ENCODE measurements around the gene BAHCC1. TPM values are rescaled to one million over a fixed set of nuclear protein-coding genes. Genes with fewer than 3 reads are reported as not detected.

BAHCC1 gene
- total RNA-seq, 1 experiment from 2014 or later: 29.8 TPM

GRCh38 chr17:81385320-81386111 lies 9.7 kb upstream of the BAHCC1 start:
- Mint-ChIP-seq H3K27ac (no peak overlapping the region), H3K36me3 (no peaks in the 10 kb centered on the region), H3K4me3 (peak overlapping the region; percentile 48), H3K27me3 (ENCODE audit: low read depth) (peaks cover 74% of the 10 kb centered on the region), H3K4me1 (peaks cover 19% of the 10 kb centered on the region), H3K9me3 (no peaks in the 10 kb centered on the region)
- DNase-seq (ENCODE audit: low spot score) (no peak), ATAC-seq (no peak)
- POLR2A ChIA-PET: interaction anchor here (0.9 to 1.0 kb wide), 2 partner anchors 8 to 11 kb away, joined by 4 to 5 read pairs; no protein-coding TSS in a partner anchor
- TF ChIP-seq ZNF232 (CRISPR knock-in tag; IDR thresholded peaks at IDR 0.05) (no peak), ATF2 (CRISPR knock-in tag; IDR thresholded peaks at IDR 0.05; ENCODE audit: borderline replicate concordance, low read depth) (no peak)
- CTCF ChIA-PET: interaction anchor here (0.6 to 0.7 kb wide), 2 partner anchors 55 to 1241 kb away, joined by 3 read pairs; no protein-coding TSS in a partner anchor

- POLR2A ChIA-PET: no interaction called here
- Mint-ChIP-seq H3K27me3 (ENCODE audit: low read depth) (peaks cover 79% of the 10 kb centered on the region), H3K4me3 (peak overlapping the region; percentile 48), H3K36me3 (no peaks in the 10 kb centered on the region), H3K4me1 (peaks cover 19% of the 10 kb centered on the region), H3K9me3 (no peaks in the 10 kb centered on the region), H3K27ac (no peak overlapping the region)
- CTCF ChIA-PET: interaction anchor here (0.6 kb wide), 1 partner anchor 18 kb away, joined by 4 read pairs; no protein-coding TSS in a partner anchor
- peak; percentile 49 for DNase-seq (ENCODE audit: low spot score)
- TF ChIP-seq SMAD4 (CRISPR knock-in tag; IDR thresholded peaks at IDR 0.05) (no peak), MLX (CRISPR knock-in tag; IDR thresholded peaks at IDR 0.05) (0 out of 2 replicates have a peak, but pooled peaks have one; percentile 26), USF2 (CRISPR knock-in tag; IDR thresholded peaks at IDR 0.05) (no peak), ESRRA (CRISPR knock-in tag; IDR thresholded peaks at IDR 0.05; ENCODE audit: borderline replicate concordance) (no peak)
- ATAC-seq: peak; percentile 12
These were observed 9.1 kb upstream of the BAHCC1 start for GRCh38 chr17:81386141-81386645.

- Mint-ChIP-seq H3K36me3 (no peaks in the 10 kb centered on the region), H3K4me1 (peaks cover 22% of the 10 kb centered on the region), H3K27ac (no peak overlapping the region), H3K27me3 (ENCODE audit: low read depth) (peaks cover 80% of the 10 kb centered on the region), H3K9me3 (no peaks in the 10 kb centered on the region), H3K4me3 (peak overlapping the region; percentile 48)
- ChIA-PET CTCF (interaction anchor here (0.6 kb wide), 1 partner anchor 19 kb away, joined by 4 read pairs; no protein-coding TSS in a partner anchor), POLR2A (no interaction called here)
- TF ChIP-seq ZNF423 (CRISPR knock-in tag; IDR thresholded peaks at IDR 0.05) (0 out of 2 replicates have a peak, but pooled peaks have one; percentile 11), CTCF (IDR thresholded peaks at IDR 0.05) (no peak), TEAD1 (CRISPR knock-in tag; IDR thresholded peaks at IDR 0.05) (no peak), AR (CRISPR knock-in tag; IDR thresholded peaks at IDR 0.05) (no peak), JAZF1 (CRISPR knock-in tag; IDR thresholded peaks at IDR 0.05) (no peak), FOXP4 (CRISPR knock-in tag; IDR thresholded peaks at IDR 0.05) (0 out of 2 replicates have a peak, but pooled peaks have one; percentile 5), ZNF512 (CRISPR knock-in tag; IDR thresholded peaks at IDR 0.05; ENCODE audit: borderline replicate concordance) (no peak)
- no peak for DNase-seq (ENCODE audit: low spot score)
- peak; percentile 4 for ATAC-seq
These were observed 8.6 kb upstream of the BAHCC1 start for GRCh38 chr17:81386646-81387099.
